PC-9 (cell line): Measurements from ENCODE around the gene RPL19. TPM values are rescaled to one million over a fixed set of nuclear protein-coding genes. Genes with fewer than 3 reads are reported as not detected.

Experiments
- BruUV-seq: library from RNA; stranded (reverse); fragments of 400-500 nt; replicated peaks from 2 replicates; lab custom pipeline; 2021; lab: Mats Ljungman, UMichigan
- CTCF ChIA-PET: fragments of 300-600 bp; sonication (Branson Sonifier 250); formaldehyde crosslinking; loops from one replicate; lab custom pipeline; 2022; ENCODE audit warnings: antibody characterized with exemption; lab: Charles Lee
- POLR2A ChIA-PET: fragments of 300-600 bp; sonication (Branson Sonifier 250); formaldehyde crosslinking; loops from one replicate; lab custom pipeline; 2022; ENCODE audit warnings: antibody characterized with exemption; ENCODE audit not compliant: unreplicated experiment; lab: Charles Lee
- DNase-seq, 2 experiments: peaks; one replicate each; pipeline versions ENCODE4 v3.0.0 to v3.0.0-alpha.2; 2015 to 2022; ENCODE audit warnings: mixed read lengths in 1 of 2
- H2AFZ ChIP-seq: fragments of 200-600 bp; sonication (generic); 2 replicates; pipeline ENCODE4 v1.8.1; 2017; ENCODE audit warnings: antibody characterized with exemption
- H3F3A ChIP-seq: fragments of 200-600 bp; sonication (generic); 2 replicates; pipeline ENCODE4 v1.8.1; 2017; ENCODE audit warnings: antibody characterized with exemption, mild to moderate bottlenecking, low read depth; ENCODE audit not compliant: insufficient read depth
- H3K27ac ChIP-seq: fragments of 200-600 bp; sonication (generic); 2 replicates; pipeline ENCODE4 v1.6.1; 2016; ENCODE audit warnings: mixed run types
- H3K27me3 ChIP-seq: fragments of 200-600 bp; sonication (generic); 2 replicates; pipeline ENCODE4 v1.6.1; 2016; ENCODE audit warnings: low read depth, mixed run types; ENCODE audit not compliant: insufficient read depth
- H3K36me3 ChIP-seq: fragments of 200-600 bp; sonication (generic); 2 replicates; pipeline ENCODE4 v1.6.1; 2016; ENCODE audit warnings: low read depth, mixed run types
- H3K4me1 ChIP-seq: fragments of 200-600 bp; sonication (generic); replicated peaks from 2 replicates; pipeline ENCODE4 v1.6.1; 2016; ENCODE audit warnings: mixed run types; ENCODE audit not compliant: insufficient read depth
- H3K4me2 ChIP-seq: fragments of 200-600 bp; sonication (generic); 2 replicates; pipeline ENCODE4 v1.6.1; 2017; ENCODE audit warnings: mixed run types
- H3K4me3 ChIP-seq: fragments of 200-600 bp; sonication (generic); 2 replicates; pipeline ENCODE4 v1.6.1; 2016; ENCODE audit warnings: mixed run types
- H3K79me2 ChIP-seq: fragments of 200-600 bp; sonication (generic); 2 replicates; pipeline ENCODE4 v1.6.1; 2017; ENCODE audit warnings: low read depth, mixed run types
- H3K9me2 ChIP-seq: fragments of 200-600 bp; sonication (generic); 2 replicates; pipeline ENCODE4 v1.8.1; 2017; ENCODE audit warnings: mild to moderate bottlenecking; ENCODE audit not compliant: insufficient read depth
- H3K9me3 ChIP-seq: fragments of 200-600 bp; sonication (generic); 2 replicates; pipeline ENCODE4 v1.8.1; 2016; ENCODE audit warnings: low read depth; ENCODE audit not compliant: insufficient read depth
- H4K20me1 ChIP-seq: fragments of 200-600 bp; sonication (generic); 2 replicates; pipeline ENCODE4 v1.8.1; 2017; ENCODE audit not compliant: insufficient read depth
- EZH2 ChIP-seq: fragments of 200-600 bp; sonication (generic); IDR thresholded peaks from 2 replicates; pipeline ENCODE4 v1.8.0; 2017; ENCODE audit warnings: antibody characterized with exemption, low read depth
- intact Hi-C: fragments of 100-400 bp; cut with micrococcal nuclease; formaldehyde crosslinking; loops from one replicate; pipeline ENCODE4 v1.10.0; 2022; ENCODE audit not compliant: unreplicated experiment
- total RNA-seq: library from RNA; stranded (reverse); gene quantifications from 2 replicates; pipeline ENCODE4 v1.2.3, GENCODE V29; 2021
- TF ChIP-seq, protein P1 (sequence below): fragments of 200-600 bp; sonication (generic); conservative IDR thresholded peaks from 2 replicates; pipeline ENCODE4 v1.6.1; 2017; ENCODE audit warnings: mixed run types, antibody characterized with exemption, mild to moderate bottlenecking, moderate library complexity

RPL19 gene
- total RNA-seq, 1 experiment from 2014 or later = 1,670 TPM

DNA sequence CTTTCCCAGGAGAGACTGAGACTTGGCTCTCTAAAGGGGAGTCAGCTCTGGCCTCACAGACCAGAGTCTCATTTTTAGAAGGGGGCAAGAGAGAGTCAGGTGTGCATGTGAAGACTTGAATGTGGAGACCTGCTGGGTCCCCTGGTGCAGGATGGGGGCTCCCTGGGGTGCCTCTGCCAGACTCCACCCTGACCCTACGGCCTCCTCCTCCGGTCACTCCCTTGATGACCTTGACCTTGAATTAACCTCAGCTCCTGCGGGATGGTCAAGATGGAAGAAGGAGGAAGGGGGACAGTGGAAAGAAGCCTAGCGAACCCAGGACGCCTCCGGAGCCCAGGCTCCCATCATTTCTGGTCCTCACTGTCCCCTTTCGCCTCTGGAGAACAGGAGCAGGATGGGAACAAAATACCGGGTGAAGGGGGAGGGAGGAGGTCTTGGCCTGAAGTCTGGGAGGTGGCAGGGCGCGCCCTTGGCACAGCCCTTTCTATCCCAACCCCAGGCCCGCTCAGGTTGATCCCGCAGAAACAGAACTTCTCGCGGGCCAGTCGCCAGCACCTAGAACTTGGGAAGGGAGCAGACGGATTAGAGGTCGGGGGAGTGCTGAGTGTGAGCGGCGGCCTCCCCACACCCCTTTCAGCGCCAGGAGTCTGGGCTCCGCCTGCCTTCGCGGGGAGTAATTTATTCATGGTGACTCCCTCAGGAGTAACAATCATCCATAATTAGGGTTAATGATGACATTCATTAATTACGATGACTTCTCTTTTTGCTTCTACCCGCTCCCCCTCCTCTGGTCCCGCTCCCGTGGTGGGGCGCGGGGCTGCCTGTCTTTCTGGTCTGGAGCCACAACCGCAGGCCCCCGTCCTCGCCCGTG lies 24.1 kb downstream of the RPL19 start:
- H3K36me3 ChIP-seq = no peaks in the 10 kb centered on the region
- POLR2A ChIA-PET = no interaction called here
- CTCF ChIA-PET = no interaction called here
- H3K4me2 ChIP-seq = no peak overlapping the region
- no peak overlapping the region for H3K4me3 ChIP-seq
- no TSS peak for BruUV-seq
- no peaks in the 10 kb centered on the region for H3K79me2 ChIP-seq
- peaks cover 4% of the 10 kb centered on the region; the same call in 1 of the 2 replicates for H3F3A ChIP-seq
- TF ChIP-seq, protein P1, sequence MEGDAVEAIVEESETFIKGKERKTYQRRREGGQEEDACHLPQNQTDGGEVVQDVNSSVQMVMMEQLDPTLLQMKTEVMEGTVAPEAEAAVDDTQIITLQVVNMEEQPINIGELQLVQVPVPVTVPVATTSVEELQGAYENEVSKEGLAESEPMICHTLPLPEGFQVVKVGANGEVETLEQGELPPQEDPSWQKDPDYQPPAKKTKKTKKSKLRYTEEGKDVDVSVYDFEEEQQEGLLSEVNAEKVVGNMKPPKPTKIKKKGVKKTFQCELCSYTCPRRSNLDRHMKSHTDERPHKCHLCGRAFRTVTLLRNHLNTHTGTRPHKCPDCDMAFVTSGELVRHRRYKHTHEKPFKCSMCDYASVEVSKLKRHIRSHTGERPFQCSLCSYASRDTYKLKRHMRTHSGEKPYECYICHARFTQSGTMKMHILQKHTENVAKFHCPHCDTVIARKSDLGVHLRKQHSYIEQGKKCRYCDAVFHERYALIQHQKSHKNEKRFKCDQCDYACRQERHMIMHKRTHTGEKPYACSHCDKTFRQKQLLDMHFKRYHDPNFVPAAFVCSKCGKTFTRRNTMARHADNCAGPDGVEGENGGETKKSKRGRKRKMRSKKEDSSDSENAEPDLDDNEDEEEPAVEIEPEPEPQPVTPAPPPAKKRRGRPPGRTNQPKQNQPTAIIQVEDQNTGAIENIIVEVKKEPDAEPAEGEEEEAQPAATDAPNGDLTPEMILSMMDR = no peak
- H3K4me1 ChIP-seq = peaks cover 3% of the 10 kb centered on the region; the same call in 1 of the 2 replicates
- no peaks in the 10 kb centered on the region for H4K20me1 ChIP-seq
- no peaks in the 10 kb centered on the region for H3K9me3 ChIP-seq
- H3K9me2 ChIP-seq = no peaks in the 10 kb centered on the region
- intact Hi-C loops = no loop called here
- no peak for DNase-seq
- no peaks in the 10 kb centered on the region for H3K27me3 ChIP-seq
- H2AFZ ChIP-seq = no peak overlapping the region
- no peak overlapping the region for H3K27ac ChIP-seq

DNA sequence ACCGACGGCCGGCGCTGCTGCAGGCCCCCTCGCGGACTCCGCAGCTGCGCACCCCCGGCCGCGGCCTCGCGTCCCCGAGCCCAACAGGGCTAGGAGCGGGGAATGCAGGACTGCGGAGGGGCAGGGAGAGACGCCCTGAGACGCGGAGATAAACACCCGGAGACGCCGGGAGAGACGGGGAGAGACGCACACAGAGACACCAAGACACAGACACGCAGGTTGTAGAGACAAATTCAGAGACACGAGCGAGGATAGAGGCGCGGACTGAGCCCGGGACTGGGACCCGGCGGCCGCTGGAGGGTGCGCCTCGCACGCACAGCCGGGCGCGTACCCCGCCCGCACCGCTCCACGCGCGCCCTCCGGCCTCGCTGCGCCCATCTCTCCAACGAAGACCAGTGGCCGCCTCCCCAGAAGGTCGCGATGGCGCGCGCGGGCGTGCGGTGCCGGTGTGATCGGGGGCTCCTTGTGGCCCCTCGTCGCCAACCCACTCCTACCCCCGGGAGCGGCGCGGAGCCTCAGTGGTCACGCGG lies 24.8 kb downstream of the RPL19 start:
- no peaks in the 10 kb centered on the region for H3K79me2 ChIP-seq
- intact Hi-C loops = no loop called here
- ChIA-PET POLR2A (no interaction called here), CTCF (no interaction called here)
- no peak overlapping the region for H3K4me2 ChIP-seq
- no peaks in the 10 kb centered on the region for H3K27me3 ChIP-seq
- no peak overlapping the region for H3K27ac ChIP-seq
- DNase-seq = no peak
- H3K4me1 ChIP-seq = peaks cover 10% of the 10 kb centered on the region; the same call in 1 of the 2 replicates
- peaks cover 4% of the 10 kb centered on the region; the same call in 1 of the 2 replicates for H3F3A ChIP-seq
- no peaks in the 10 kb centered on the region for H3K9me2 ChIP-seq
- TF ChIP-seq, protein P1 = no peak
- no peak for TF ChIP-seq EZH2
- H3K36me3 ChIP-seq = no peaks in the 10 kb centered on the region
- H2AFZ ChIP-seq = no peak overlapping the region
- no TSS peak for BruUV-seq
- no peaks in the 10 kb centered on the region for H3K9me3 ChIP-seq
- H4K20me1 ChIP-seq = no peaks in the 10 kb centered on the region
- no peak overlapping the region for H3K4me3 ChIP-seq

DNA sequence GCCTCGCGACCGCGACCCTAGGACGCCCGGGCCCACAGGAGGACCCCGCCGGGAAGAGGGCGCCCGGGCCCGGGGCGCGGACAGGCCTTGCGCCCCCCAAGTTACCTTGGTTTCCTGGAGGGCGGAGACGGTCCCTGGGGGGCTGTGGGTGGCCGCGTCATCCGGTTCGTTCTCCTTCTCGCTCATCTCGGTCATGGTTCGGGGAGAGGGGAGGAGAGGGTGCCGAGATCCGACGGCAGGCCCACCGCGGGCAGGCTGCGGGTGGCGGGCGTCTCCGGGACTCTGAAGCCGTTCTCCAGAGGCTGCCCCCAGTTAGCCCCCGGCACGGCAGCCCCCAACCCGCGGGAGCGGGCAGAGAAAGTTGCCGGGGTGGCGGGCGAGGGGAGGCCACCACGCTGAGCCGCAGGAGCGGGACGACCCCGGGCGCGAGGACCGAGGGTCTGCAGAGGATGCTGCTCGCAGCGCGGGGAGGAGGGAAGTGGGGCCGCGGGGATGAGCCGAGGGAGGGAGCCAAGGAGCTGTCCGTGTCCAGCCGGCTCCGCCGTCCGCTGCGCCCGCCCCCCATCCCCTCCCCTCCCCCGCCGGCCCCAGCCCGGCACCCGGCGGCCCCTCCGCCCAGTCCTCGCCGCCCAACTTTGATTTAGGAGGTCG lies 25.4 kb downstream of the RPL19 start, which contains the start of gene STAC2:
Gene STAC2, minus strand, starts transcription at position 638 of the 651 bp plus-strand sequence. Its CDS starts 443 bp downstream, at position 195.
- no TSS peak for BruUV-seq
- no peak within 1 kb of the TSS for H3K27ac ChIP-seq
- no peaks in the 10 kb centered on the region for H3K79me2 ChIP-seq
- CTCF ChIA-PET = interaction anchor here (0.6 kb wide), 1 partner anchor 17 kb away, joined by 5 read pairs; no protein-coding TSS in a partner anchor
- intact Hi-C loops = no loop called here
- no peak within 1 kb of the TSS for H3K4me2 ChIP-seq
- no peak within 1 kb of the TSS for H2AFZ ChIP-seq
- H3K9me2 ChIP-seq = no peaks in the 10 kb centered on the region
- no peaks in the 10 kb centered on the region for H4K20me1 ChIP-seq
- POLR2A ChIA-PET = interaction anchor here (0.6 kb wide), 2 partner anchors 63 to 355 kb away, joined by 6 to 25 read pairs; no protein-coding TSS in a partner anchor
- TF ChIP-seq, protein P1 = no peak
- no peak for TF ChIP-seq EZH2
- no peaks in the 10 kb centered on the region for H3K9me3 ChIP-seq
- peaks cover 4% of the 10 kb centered on the region; the same call in 1 of the 2 replicates for H3F3A ChIP-seq
- H3K4me1 ChIP-seq = peaks cover 10% of the 10 kb centered on the region; the same call in 1 of the 2 replicates
- DNase-seq = no peak
- no peak within 1 kb of the TSS for H3K4me3 ChIP-seq
- no peaks in the 10 kb centered on the region for H3K36me3 ChIP-seq
- no peaks in the 10 kb centered on the region for H3K27me3 ChIP-seq
